AG04450 (cell line): ENCODE results near the gene ACTL7B. TPM values are rescaled to one million over a fixed set of nuclear protein-coding genes. Genes with fewer than 3 reads are reported as not detected.

Experiments used
- CTCF ChIA-PET: fragments of 300-600, 350-600 bp; formaldehyde crosslinking; extraction: SDS; loops from one replicate; lab custom pipeline; 2022; ENCODE audit warnings: antibody characterized with exemption, inconsistent platforms; lab: Charles Lee
- POLR2A ChIA-PET: fragments of 350-600 bp; formaldehyde crosslinking; extraction: SDS; loops from one replicate; lab custom pipeline; 2021; ENCODE audit warnings: antibody characterized with exemption, inconsistent platforms; lab: Yijun Ruan, JAX
- DNase-seq: peaks from one replicate; pipeline ENCODE4 v3.0.0-alpha.2; 2011; ENCODE audit warnings: low read depth, low spot score
- H3K27ac ChIP-seq: one replicate; pipeline ENCODE4 v1.5.1; 2012; ENCODE audit warnings: low read depth, low read length, control low read depth
- H3K27me3 ChIP-seq: one replicate; pipeline ENCODE4 v1.6.0; 2012; ENCODE audit warnings: low read length; ENCODE audit not compliant: control insufficient read depth, insufficient read depth
- H3K4me3 ChIP-seq: 2 replicates; pipeline ENCODE4 v1.5.1; 2011; ENCODE audit warnings: mild to moderate bottlenecking, low read depth, low read length, control low read depth
- H3K9me3 ChIP-seq: 2 replicates; pipeline ENCODE4 v1.5.1; 2012; ENCODE audit warnings: low read length; ENCODE audit not compliant: control insufficient read depth, insufficient read depth
- polyA plus RNA-seq: library from polyadenylated mRNA; depleted of rRNA; stranded (reverse); fragments of >200 nt; gene quantifications from 2 replicates; pipeline ENCODE4 v1.2.3, GENCODE V29; 2011
- TF ChIP-seq, protein P1 (sequence below): IDR thresholded peaks from 2 replicates; pipeline ENCODE4 v1.5.1; 2011; ENCODE audit warnings: low read depth, low read length, control low read depth, inconsistent platforms

The ACTL7B gene
- polyA plus RNA-seq, 1 experiment: not detected

DNA sequence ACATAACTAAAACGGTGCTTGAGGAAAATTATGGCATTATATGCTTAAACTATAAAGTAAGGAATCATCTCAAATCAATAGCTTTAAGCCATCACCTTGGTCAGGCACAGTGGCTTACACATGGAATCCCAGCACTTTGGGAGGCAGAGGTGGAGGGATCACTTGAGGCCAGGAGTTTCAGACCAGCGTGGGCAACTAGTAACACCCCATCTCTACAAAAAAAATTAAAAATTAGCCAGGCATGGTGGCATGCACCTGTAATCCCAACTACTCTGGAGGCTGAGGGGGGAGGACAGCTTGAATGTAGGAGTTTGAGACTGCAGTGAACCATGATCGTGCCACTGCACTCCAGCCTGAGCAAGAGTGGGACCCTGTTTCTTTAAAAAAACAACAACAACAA, 28.9 kb upstream of the ACTL7B start:
- no peak overlapping the region for H3K4me3 ChIP-seq
- H3K27ac ChIP-seq: no peak overlapping the region
- H3K9me3 ChIP-seq: no peaks in the 10 kb centered on the region
- no peaks in the 10 kb centered on the region for H3K27me3 ChIP-seq
- POLR2A ChIA-PET: no interaction called here
- no peak for DNase-seq
- CTCF ChIA-PET: no interaction called here
- TF ChIP-seq, protein P1, sequence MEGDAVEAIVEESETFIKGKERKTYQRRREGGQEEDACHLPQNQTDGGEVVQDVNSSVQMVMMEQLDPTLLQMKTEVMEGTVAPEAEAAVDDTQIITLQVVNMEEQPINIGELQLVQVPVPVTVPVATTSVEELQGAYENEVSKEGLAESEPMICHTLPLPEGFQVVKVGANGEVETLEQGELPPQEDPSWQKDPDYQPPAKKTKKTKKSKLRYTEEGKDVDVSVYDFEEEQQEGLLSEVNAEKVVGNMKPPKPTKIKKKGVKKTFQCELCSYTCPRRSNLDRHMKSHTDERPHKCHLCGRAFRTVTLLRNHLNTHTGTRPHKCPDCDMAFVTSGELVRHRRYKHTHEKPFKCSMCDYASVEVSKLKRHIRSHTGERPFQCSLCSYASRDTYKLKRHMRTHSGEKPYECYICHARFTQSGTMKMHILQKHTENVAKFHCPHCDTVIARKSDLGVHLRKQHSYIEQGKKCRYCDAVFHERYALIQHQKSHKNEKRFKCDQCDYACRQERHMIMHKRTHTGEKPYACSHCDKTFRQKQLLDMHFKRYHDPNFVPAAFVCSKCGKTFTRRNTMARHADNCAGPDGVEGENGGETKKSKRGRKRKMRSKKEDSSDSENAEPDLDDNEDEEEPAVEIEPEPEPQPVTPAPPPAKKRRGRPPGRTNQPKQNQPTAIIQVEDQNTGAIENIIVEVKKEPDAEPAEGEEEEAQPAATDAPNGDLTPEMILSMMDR: no peak

DNA sequence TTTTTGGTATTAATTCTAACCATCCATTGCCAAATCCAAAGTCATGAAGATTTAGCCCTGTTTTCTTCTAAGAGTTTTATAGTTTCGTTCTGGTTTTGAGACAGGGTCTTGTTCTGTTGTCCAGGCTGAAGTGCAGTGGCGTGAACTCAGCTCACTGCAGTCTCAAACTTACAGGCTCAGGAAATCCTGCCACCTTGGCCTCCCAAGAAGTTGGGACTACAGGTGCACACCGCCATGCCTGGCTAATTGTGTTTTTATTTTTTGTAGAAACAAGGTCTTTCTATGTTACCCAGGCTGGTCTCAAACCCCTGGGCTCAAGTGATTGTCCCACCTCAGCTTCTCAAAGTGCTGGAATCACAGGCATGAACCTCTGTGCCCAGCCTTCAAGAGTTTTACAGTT, 27.3 kb upstream of the ACTL7B start:
- no peak for DNase-seq
- POLR2A ChIA-PET: no interaction called here
- TF ChIP-seq, protein P1: no peak
- Histone ChIP-seq H3K27ac (no peak overlapping the region), H3K9me3 (no peaks in the 10 kb centered on the region), H3K4me3 (no peak overlapping the region), H3K27me3 (no peaks in the 10 kb centered on the region)
- CTCF ChIA-PET: no interaction called here

DNA sequence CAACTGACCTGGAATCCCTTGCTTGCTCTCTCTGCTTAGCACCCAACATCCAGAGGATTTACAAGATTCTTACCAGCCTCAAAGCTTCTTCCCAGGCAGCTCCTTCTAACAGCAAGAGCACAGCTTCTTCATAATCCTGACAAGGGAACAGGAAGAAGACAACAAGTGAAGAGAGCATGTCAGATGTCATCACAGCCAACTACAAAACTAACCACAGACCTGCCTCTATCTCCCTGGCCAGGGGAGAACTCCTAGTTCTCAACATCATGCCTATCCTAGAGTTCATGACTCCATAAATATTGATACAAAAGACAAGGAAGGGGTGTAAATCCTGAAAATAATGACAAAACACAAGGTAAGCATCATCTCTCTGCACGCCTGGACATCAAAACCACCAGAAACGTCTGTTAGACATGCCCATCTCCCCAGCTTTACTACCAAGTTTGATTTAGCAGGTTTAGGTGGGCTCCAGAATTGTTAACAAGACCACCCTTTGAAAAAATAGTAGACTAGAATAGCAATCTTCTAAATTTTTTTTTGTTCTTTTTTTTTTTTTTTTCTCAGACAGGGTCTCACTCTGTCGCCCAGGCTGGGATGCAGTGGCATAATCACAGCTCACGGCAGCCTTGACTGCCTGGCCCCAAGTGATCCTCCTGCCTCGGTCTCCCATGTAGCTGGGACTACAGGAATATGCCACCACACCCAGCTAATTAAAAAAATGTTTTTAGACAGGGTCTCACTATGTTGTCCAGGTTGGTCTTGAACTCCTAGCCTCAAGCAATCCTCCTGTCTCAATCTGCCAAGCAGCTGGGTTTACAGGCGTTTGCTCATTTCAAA, 26.5 kb upstream of the ACTL7B start:
- no peaks in the 10 kb centered on the region for H3K27me3 ChIP-seq
- DNase-seq: no peak
- POLR2A ChIA-PET: no interaction called here
- H3K4me3 ChIP-seq: no peak overlapping the region
- no peaks in the 10 kb centered on the region for H3K9me3 ChIP-seq
- TF ChIP-seq, protein P1: no peak
- CTCF ChIA-PET: no interaction called here
- H3K27ac ChIP-seq: no peak overlapping the region

DNA sequence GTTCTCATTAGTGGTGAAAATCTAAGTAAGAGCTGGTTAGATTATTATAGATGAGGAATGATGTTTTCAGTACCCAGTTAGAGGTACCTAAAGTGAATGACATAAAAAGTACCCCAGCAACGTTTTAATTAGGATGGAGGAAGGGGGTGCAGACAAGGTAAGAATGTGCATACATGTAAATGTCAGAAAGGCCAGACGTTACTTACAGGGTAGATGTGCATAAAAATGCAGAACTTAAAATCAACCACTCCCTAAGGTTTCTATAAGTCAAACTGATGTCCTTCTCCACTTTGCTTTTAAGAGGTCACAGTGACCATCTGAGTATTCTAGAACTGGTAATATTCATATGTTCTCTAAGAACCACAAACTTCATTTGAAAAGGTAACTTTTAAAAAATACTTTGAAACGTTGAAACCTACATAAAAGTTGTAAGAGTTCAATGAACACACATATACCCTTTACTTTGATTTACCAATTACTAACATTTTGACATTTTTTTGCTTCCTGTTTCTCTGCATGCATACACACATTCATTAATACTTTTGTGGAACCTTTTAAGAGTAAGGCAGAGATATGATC, 25.0 kb upstream of the ACTL7B start:
- CTCF ChIA-PET: interaction anchor here (1.2 kb wide), 1 partner anchor 1416 kb away, joined by 3 read pairs; no protein-coding TSS in a partner anchor
- TF ChIP-seq, protein P1: no peak
- H3K27ac ChIP-seq: no peak overlapping the region
- no peaks in the 10 kb centered on the region for H3K9me3 ChIP-seq
- POLR2A ChIA-PET: no interaction called here
- no peaks in the 10 kb centered on the region for H3K27me3 ChIP-seq
- no peak overlapping the region for H3K4me3 ChIP-seq
- DNase-seq: no peak

DNA sequence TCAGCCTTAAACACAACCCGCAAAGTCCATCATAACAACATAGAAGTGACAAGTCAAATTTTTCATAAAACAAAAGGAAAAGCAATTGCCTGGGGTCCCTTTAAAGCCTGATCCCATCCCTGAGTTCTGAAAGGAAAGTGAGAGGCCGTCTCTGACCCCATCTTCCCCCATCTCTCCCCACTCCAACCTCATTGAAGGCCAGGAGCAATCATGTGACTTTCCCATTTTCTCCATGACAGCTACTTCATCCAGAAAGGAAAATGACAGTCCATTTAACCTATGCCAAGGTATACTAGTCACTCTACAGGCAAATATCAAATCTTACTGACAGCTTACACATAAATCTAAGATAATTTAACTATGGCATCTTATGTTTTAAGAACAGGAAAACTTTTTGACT, 21.7 kb upstream of the ACTL7B start:
- H3K4me3 ChIP-seq: no peak overlapping the region
- no peaks in the 10 kb centered on the region for H3K9me3 ChIP-seq
- ChIA-PET POLR2A (no interaction called here), CTCF (no interaction called here)
- TF ChIP-seq, protein P1: no peak
- H3K27ac ChIP-seq: no peak overlapping the region
- DNase-seq: no peak
- no peaks in the 10 kb centered on the region for H3K27me3 ChIP-seq
